Measurements from ENCODE around the gene BCAP29. TPM values are rescaled to one million over a fixed set of nuclear protein-coding genes. Genes with fewer than 3 reads are reported as not detected.

Gene BCAP29
- total RNA-seq, 1 experiment from 2014 or later, result 17.6 TPM

GRCh38 chr7:107667341-107667740 lies 87.3 kb downstream of the BCAP29 start:
- Mint-ChIP-seq H3K4me3 (ENCODE audit: low read depth, unreplicated experiment) (no peak overlapping the region), H3K9me3 (ENCODE audit: low read depth, unreplicated experiment) (no peaks in the 10 kb centered on the region), H3K27me3 (ENCODE audit: unreplicated experiment) (no peaks in the 10 kb centered on the region), H3K27ac (ENCODE audit: unreplicated experiment) (no peak overlapping the region), H3K4me1 (ENCODE audit: low read depth, unreplicated experiment) (no peaks in the 10 kb centered on the region), H3K36me3 (ENCODE audit: insufficient read depth, unreplicated experiment) (no peaks in the 10 kb centered on the region)
- CTCF ChIA-PET, result no interaction called here
- intact Hi-C loops (cut with micrococcal nuclease; ENCODE audit: unreplicated experiment), result no loop called here
- BruUV-seq (replicated peaks), result no TSS peak
- no peak for DNase-seq
- TF ChIP-seq CTCF (IDR thresholded peaks at IDR 0.05; ENCODE audit: unreplicated experiment), result no peak

DNA sequence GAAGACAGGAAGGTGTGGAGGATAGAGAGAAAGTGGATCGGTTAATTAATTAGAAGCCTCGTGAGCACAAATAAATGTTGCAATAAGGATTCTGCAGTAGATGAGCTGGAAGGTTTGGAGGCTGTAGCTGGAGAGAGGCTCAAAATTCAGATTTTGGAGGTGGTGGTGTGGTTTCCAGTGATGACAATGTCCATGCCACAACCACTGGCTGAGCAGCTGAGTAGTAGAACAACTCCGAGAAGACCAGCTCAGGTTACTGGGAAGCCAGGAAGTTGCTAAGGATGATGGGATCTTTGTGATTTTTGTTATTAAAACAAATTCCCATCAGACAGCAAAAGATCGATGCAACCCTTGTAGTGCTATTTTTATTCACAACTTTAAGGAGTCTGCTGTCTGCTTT lies 88.2 kb downstream of the BCAP29 start:
- CTCF ChIA-PET, result no interaction called here
- no peak overlapping the region for H3K27ac Mint-ChIP-seq (ENCODE audit: unreplicated experiment)
- intact Hi-C loops (cut with micrococcal nuclease; ENCODE audit: unreplicated experiment), result no loop called here
- H3K36me3 Mint-ChIP-seq (ENCODE audit: insufficient read depth, unreplicated experiment), result no peaks in the 10 kb centered on the region
- no peaks in the 10 kb centered on the region for H3K27me3 Mint-ChIP-seq (ENCODE audit: unreplicated experiment)
- DNase-seq, result no peak
- no peaks in the 10 kb centered on the region for H3K9me3 Mint-ChIP-seq (ENCODE audit: low read depth, unreplicated experiment)
- BruUV-seq (replicated peaks), result no TSS peak
- no peaks in the 10 kb centered on the region for H3K4me1 Mint-ChIP-seq (ENCODE audit: low read depth, unreplicated experiment)
- no peak for TF ChIP-seq CTCF (IDR thresholded peaks at IDR 0.05; ENCODE audit: unreplicated experiment)
- no peak overlapping the region for H3K4me3 Mint-ChIP-seq (ENCODE audit: low read depth, unreplicated experiment)

Other genes starting within 250 kb of the BCAP29 start
- gene GPR22, start 110.2 kb upstream of the BCAP29 start, total RNA-seq (2022), result not detected in 2 replicates
- 21.4 and 23.6 TPM in 2 replicates for gene COG5, start 16.3 kb upstream of the BCAP29 start, total RNA-seq (2022)
- gene DUS4L, start 16.3 kb upstream of the BCAP29 start, total RNA-seq (2022), result 9.3 and 9.9 TPM in 2 replicates
- 0.09 TPM in 1 of 2 replicates, not detected in the other for gene SLC26A4, start 80.6 kb downstream of the BCAP29 start, total RNA-seq (2022)
- 23.9 and 25.3 TPM in 2 replicates for gene CBLL1, start 163.9 kb downstream of the BCAP29 start, total RNA-seq (2022)
- gene SLC26A3, start 223.0 kb downstream of the BCAP29 start, total RNA-seq (2022), result not detected in 2 replicates